GM21447 (cell line): Measurements from ENCODE around the gene GRK4.
"Not testable (repeated sequence)": the region's sequence is repeated elsewhere in the genome, so short reads cannot be mapped to it uniquely, and the experiment has no call there.

Experiments
- ATAC-seq: cut with Tn5 transposase; IDR thresholded peaks from one replicate; pipeline ENCODE4 v1.9.1; 2021; ENCODE audit not compliant: unreplicated experiment

Gene GRK4

GRCh38 chr4:3037957-3038461, 74.6 kb downstream of the GRK4 start:
- no peak for ATAC-seq

- ATAC-seq = peak; percentile 3
Measured at GRCh38 chr4:3039706-3040366, 76.5 kb downstream of the GRK4 start.

GRCh38 chr4:3040452-3041191, 77.3 kb downstream of the GRK4 start:
- ATAC-seq = peak; percentile 51

- ATAC-seq = no peak
Measured at GRCh38 chr4:3041192-3042142, 78.1 kb downstream of the GRK4 start.

- ATAC-seq = no peak
Measured at GRCh38 chr4:3042226-3042625, 78.9 kb downstream of the GRK4 start.

GRCh38 chr4:3043282-3044020, 80.1 kb downstream of the GRK4 start:
- no peak for ATAC-seq

GRCh38 chr4:3044870-3045819, 81.8 kb downstream of the GRK4 start:
- no peak for ATAC-seq

GRCh38 chr4:3046162-3046561, 82.8 kb downstream of the GRK4 start:
- ATAC-seq = no peak

GRCh38 chr4:3046623-3047022, 83.3 kb downstream of the GRK4 start:
- ATAC-seq = no peak

- peak; percentile 91 for ATAC-seq
Measured at GRCh38 chr4:3047464-3048286, 84.3 kb downstream of the GRK4 start.

- not testable (repeated sequence) for ATAC-seq
Measured at GRCh38 chr4:3051141-3051897, 87.9 kb downstream of the GRK4 start.

GRCh38 chr4:3054169-3054759, 90.9 kb downstream of the GRK4 start:
- no peak for ATAC-seq

- ATAC-seq = no peak
Measured at GRCh38 chr4:3059943-3060342, 96.6 kb downstream of the GRK4 start.

GRCh38 chr4:3060946-3061345, 97.6 kb downstream of the GRK4 start:
- ATAC-seq = no peak

GRCh38 chr4:3062471-3062870, 99.1 kb downstream of the GRK4 start:
- no peak for ATAC-seq

- ATAC-seq = no peak
Measured at GRCh38 chr4:3065551-3065950, 102.2 kb downstream of the GRK4 start.

- ATAC-seq = no peak
Measured at GRCh38 chr4:3066836-3067400, 103.5 kb downstream of the GRK4 start.
